Muscle layer of duodenum (tissue), 2 donors: ENCODE measurements around the gene MAST3.

Experiments used
- H3K27ac ChIP-seq: one replicate; pipeline ENCODE4 v1.7.0; 2013; ENCODE audit warnings: mild to moderate bottlenecking, low read length
- H3K27me3 ChIP-seq: one replicate; pipeline ENCODE4 v1.7.0; 2013; ENCODE audit warnings: low read depth, mild to moderate bottlenecking, control low read depth, low read length
- H3K36me3 ChIP-seq, 2 donors: one replicate each; pipeline ENCODE4 v1.7.0; 2013; ENCODE audit warnings: low read length in 2 of 2, control low read depth in 1 of 2, mild to moderate bottlenecking in 1 of 2; ENCODE audit not compliant: insufficient read depth in 2 of 2, control insufficient read depth in 1 of 2
- H3K4me1 ChIP-seq, 2 donors: one replicate each; pipeline ENCODE4 v1.7.0; 2013; ENCODE audit warnings: low read length in 2 of 2, mild to moderate bottlenecking in 2 of 2, control low read depth in 1 of 2, moderate library complexity in 1 of 2; ENCODE audit not compliant: insufficient read depth in 2 of 2, control insufficient read depth in 1 of 2
- H3K4me3 ChIP-seq, 2 donors: one replicate each; pipeline ENCODE4 v1.7.0; 2013; ENCODE audit warnings: low read length in 2 of 2, low read depth in 1 of 2, mild to moderate bottlenecking in 1 of 2
- H3K9me3 ChIP-seq, 2 donors: one replicate each; pipeline ENCODE4 v1.7.0; 2013; ENCODE audit warnings: low read length in 2 of 2, control low read depth in 1 of 2, mild to moderate bottlenecking in 1 of 2; ENCODE audit not compliant: control insufficient read depth in 1 of 2
- donor health status: healthy.

MAST3 gene

DNA sequence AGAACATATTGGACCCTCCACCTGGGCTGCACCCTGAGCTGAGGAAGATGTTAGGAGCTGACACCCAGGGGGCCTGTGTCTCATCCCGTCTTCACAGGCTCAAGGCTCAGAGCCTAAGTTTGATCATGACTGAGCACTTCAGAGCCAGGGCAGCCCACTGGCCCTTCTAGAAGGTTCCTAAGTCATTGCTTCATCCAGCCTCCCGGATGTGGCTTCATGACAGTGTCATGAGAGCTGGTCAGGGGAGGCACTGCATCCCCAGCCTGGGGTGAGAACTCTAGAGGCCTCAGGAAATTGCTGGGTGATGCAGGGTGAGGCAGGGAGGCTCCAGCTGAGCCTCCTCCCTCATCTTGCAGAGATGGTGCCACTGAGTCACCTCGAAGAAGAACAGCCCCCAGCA, 30.5 kb downstream of the MAST3 start:
- Histone ChIP-seq H3K9me3 (no peaks in the 10 kb centered on the region), H3K36me3 (peaks cover 32 to 49% of the 10 kb centered on the region in 2 donors), H3K4me3 (no peak overlapping the region), H3K27ac (no peak overlapping the region), H3K27me3 (no peaks in the 10 kb centered on the region), H3K4me1 (no peaks in the 10 kb centered on the region)

DNA sequence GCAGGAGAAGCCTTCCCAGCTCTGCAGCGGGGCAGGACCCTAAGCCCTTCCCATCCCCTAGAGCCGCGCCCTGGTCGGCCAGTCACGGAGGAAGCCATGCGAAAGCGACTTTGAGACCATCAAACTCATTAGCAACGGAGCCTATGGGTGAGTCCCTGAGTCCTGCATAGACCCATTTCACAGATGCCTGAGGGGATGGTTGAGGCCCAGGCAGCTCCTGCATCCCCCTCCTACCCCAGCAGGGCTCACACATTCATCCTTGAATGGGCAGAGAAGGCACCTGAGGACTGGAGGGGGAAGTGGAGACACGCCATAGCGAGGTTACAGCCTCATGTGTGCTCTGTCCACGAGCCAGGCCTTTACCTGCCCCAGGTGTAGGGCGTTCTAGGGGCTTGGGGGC, 31.2 kb downstream of the MAST3 start:
- peaks cover 32 to 43% of the 10 kb centered on the region in 2 donors for H3K36me3 ChIP-seq
- H3K27ac ChIP-seq: no peak overlapping the region

DNA sequence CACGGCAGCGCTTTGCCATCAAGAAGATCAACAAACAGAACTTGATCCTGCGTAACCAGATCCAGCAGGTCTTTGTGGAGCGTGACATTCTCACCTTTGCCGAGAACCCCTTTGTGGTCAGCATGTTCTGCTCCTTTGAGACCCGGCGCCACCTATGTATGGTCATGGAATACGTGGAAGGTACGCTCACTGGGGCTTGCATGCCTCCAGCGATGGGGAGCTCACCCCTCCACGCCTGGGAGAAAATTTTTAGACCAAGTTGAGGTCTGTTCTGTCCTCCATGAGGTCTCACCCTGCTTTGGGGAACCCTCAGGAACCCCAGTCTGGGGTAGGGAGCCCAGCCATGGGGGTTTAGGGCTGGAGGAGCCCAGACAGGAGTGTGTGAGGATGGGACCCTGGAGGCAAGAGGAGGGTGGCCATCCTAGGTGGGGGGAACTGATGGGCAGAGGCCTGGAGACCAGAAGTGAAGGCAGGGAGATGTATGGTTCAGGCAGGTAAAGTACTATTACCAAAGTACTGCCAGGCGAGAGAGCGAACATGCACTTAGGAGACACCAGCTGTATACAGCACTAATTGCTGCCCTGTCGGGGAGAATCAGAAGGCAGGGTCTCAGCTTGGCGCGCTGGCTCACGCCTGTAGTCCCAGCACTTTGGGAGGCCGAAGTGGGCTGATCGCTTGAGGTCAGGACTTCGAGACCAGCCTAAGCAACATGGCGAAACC, 33.1 kb downstream of the MAST3 start:
- H3K4me1 ChIP-seq: no peaks in the 10 kb centered on the region
- H3K27me3 ChIP-seq: no peaks in the 10 kb centered on the region
- H3K4me3 ChIP-seq: no peak overlapping the region
- H3K27ac ChIP-seq: no peak overlapping the region
- no peaks in the 10 kb centered on the region for H3K9me3 ChIP-seq
- peaks cover 32 to 51% of the 10 kb centered on the region in 2 donors for H3K36me3 ChIP-seq

More for the DNA sequence above, 31.2 kb downstream of the MAST3 start:
- H3K27me3 ChIP-seq: no peaks in the 10 kb centered on the region
- no peak overlapping the region for H3K4me3 ChIP-seq
- no peaks in the 10 kb centered on the region for H3K4me1 ChIP-seq
- H3K9me3 ChIP-seq: no peaks in the 10 kb centered on the region

DNA sequence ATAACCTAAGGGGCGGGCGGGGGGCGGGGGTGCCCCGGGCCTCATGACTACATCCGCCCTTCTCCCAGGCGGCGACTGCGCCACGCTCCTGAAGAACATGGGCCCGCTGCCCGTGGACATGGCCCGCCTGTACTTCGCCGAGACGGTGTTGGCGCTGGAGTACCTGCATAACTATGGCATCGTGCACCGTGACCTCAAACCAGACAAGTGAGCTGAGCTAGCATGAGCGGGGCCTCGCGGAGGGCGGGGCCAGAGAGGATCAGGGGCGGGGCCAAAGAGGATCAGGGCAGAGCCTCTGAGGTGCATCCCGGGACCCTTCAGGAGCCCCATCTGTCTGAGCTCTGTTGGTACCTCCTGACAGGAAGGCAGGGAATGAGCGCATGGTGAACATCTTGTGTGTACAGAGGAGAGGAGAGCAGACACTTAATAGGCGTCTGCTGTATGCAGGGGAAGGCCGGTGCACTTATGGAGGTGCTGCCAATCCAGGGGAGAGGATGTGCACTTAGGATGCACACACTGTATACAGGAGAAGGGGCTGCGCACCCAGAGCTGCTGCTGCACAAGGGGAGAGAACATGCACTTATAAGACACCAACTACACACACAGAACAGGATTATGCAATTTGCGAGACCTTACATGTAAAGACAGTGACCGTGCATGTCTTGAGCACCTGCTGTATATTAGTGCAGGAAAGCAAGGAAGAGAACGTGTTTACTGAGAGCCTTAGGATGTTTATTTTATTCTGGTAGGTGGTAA, 34.4 kb downstream of the MAST3 start:
- Histone ChIP-seq H3K4me3 (no peak overlapping the region), H3K36me3 (peaks cover 28 to 63% of the 10 kb centered on the region in 2 donors), H3K4me1 (no peaks in the 10 kb centered on the region), H3K9me3 (no peaks in the 10 kb centered on the region), H3K27ac (no peak overlapping the region), H3K27me3 (no peaks in the 10 kb centered on the region)

DNA sequence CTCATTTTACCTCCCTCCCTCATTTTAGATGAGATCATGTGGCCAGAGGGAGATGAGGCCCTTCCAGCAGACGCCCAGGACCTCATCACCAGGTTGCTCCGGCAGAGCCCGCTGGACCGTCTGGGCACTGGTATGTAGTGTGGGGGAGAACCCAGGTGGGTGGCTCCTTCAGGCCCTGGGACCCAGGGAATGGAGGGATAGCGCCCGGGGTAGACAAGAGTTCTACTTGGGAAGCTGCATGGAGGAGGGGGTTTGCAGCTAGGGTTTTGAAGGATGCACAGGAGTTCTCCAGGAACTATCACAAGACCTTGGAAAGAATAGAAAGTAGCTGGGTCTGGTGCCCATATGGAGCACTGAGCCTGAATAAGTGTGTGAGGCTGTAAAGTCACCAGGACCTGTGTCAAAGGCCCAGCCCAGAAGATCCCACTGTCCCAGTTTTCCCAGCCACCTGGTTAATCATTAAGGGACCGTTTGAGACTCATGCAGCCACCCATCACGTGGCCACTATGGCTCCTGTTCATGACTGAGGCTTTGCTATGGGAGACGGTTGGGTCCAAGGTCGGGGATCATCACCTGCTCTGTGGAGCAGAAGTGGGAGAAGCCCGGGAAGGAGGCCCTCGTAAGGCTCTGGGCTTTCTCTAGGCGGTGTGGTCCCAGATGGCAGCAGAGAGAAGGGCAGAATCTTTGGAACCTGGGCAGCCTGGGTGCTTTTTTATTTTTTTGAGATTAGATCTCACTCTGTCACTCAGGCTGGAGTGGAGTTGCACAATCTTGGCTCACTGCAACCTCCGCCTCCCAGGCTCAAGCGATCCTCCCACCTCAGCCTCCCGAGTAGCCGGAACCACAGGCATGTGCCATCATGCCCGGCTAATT, 38.4 kb downstream of the MAST3 start:
- Histone ChIP-seq H3K4me1 (no peaks in the 10 kb centered on the region), H3K36me3 (peaks cover 8 to 57% of the 10 kb centered on the region in 2 donors), H3K27ac (no peak overlapping the region), H3K9me3 (no peaks in the 10 kb centered on the region), H3K27me3 (no peaks in the 10 kb centered on the region), H3K4me3 (no peak overlapping the region)

DNA sequence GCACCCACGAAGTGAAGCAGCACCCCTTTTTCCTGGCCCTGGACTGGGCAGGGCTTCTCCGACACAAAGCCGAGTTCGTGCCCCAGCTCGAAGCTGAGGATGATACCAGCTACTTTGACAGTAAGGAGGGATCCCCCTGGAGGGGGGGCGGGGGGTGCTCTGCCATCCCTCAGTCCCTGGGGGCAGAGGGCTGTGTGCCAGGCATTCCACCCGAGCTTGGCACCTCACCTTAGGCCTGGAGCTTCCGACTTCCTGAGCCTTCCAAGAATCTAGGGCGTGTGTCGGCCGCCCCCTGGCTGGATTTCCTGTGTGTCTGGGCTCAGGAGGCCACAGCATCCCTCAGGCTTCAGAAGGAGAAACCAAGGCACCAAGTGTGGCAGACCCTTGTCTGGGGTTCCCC, 39.7 kb downstream of the MAST3 start:
- H3K4me3 ChIP-seq: no peak overlapping the region
- H3K9me3 ChIP-seq: no peaks in the 10 kb centered on the region
- no peak overlapping the region for H3K27ac ChIP-seq
- H3K4me1 ChIP-seq: no peaks in the 10 kb centered on the region
- H3K27me3 ChIP-seq: no peaks in the 10 kb centered on the region
- H3K36me3 ChIP-seq: peaks cover 8 to 53% of the 10 kb centered on the region in 2 donors

DNA sequence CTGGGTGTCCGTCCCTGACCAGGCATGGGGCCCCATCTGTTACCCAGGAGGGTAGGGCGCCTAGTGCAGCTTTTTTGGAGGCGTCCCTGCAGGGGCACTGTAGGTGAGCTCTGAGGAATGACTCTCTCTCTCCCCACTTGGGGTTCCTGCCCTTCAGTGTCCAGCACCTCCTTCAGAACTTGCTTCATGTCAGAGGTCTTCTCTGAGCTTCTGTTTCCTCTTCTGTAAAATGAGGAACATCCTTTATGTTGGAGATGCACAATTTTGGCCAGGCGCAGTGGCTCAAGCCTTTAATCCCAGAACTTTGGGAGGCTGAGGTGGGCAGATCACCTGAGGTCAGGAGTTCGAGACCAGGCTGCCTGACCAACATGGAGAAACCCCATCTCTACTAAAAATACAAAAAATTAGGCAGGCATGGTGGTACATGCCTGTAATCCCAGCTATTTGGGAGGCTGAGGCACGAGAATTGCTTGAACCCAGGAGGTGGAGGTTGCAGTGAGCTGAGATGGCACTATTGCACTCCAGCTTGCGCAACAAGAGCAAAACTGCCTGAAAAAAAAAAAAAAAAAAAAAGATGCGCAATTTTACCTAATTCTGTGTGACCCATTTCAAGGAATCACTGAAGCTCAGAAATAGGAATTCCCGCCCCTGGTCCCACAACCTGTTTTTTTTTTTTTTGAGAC, 40.2 kb downstream of the MAST3 start:
- Histone ChIP-seq H3K4me3 (no peak overlapping the region), H3K9me3 (no peaks in the 10 kb centered on the region), H3K27me3 (no peaks in the 10 kb centered on the region), H3K27ac (no peak overlapping the region), H3K4me1 (no peaks in the 10 kb centered on the region), H3K36me3 (peaks cover 4 to 51% of the 10 kb centered on the region in 2 donors)

DNA sequence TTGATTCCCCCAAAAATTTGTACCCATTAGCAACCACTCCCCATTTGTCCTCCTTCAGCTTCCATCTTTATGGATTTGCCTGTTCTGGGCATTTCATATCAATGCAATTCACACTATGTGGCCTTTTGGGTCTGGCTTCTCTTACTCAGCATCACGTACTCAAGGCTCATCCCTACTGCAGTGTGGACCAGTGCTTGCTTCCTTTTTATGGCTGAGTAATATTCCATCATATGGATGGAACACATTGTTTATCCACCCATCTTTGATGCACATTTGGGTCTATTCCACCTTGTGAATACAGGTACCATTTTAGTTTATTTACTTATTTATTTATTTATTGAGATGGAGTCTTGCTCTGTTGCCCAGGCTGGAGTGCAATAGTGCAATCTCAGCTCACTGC, 42.9 kb downstream of the MAST3 start:
- Histone ChIP-seq H3K36me3 (peaks cover 24 to 63% of the 10 kb centered on the region in 2 donors), H3K9me3 (no peaks in the 10 kb centered on the region), H3K4me1 (no peaks in the 10 kb centered on the region), H3K4me3 (no peak overlapping the region), H3K27me3 (no peaks in the 10 kb centered on the region), H3K27ac (no peak overlapping the region)

DNA sequence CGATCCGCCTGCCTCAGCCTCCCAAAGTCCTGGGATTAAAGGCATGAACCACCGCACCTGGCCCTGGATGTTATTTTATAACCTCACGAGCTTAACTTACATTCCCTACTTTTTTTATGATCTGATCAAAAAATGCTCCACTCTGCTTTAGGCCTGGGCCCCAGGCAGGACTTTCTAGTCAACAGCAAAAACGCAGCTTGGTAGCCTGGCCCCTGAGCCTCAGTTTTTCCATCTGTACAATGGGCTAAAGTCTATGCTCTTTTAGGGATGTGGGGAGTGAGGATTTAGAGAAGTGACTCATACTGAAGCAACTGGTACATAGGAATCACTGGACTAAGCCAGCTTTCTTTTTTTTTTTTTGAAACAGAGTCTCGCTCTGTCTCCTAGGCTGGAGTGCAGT, 43.5 kb downstream of the MAST3 start:
- no peak overlapping the region for H3K4me3 ChIP-seq
- H3K4me1 ChIP-seq: no peaks in the 10 kb centered on the region
- peaks cover 24 to 63% of the 10 kb centered on the region in 2 donors for H3K36me3 ChIP-seq
- H3K9me3 ChIP-seq: no peaks in the 10 kb centered on the region
- no peak overlapping the region for H3K27ac ChIP-seq
- H3K27me3 ChIP-seq: no peaks in the 10 kb centered on the region

DNA sequence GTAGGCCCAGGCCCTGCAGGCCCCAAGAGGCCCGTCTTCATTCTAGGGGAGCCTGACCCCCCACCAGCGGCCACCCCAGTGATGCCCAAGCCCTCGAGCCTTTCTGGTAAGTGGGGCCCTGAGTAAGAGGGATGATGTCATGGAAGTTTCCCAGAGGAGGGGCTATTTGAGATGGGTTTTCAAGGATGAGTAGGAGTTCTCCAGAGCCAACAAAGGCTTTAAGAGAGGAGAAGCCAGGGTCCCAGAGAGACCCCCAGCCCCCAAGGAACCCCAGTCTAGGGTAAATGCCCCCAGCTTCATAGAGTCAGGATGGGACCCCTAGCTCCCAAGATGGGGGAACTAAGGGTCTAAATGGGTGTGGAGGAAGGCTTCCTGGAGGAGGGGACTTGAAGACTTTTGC, 46.3 kb downstream of the MAST3 start:
- H3K9me3 ChIP-seq: no peaks in the 10 kb centered on the region
- no peaks in the 10 kb centered on the region for H3K27me3 ChIP-seq
- no peaks in the 10 kb centered on the region for H3K4me1 ChIP-seq
- no peak overlapping the region for H3K27ac ChIP-seq
- H3K36me3 ChIP-seq: peaks cover 24 to 52% of the 10 kb centered on the region in 2 donors
- no peak overlapping the region for H3K4me3 ChIP-seq

DNA sequence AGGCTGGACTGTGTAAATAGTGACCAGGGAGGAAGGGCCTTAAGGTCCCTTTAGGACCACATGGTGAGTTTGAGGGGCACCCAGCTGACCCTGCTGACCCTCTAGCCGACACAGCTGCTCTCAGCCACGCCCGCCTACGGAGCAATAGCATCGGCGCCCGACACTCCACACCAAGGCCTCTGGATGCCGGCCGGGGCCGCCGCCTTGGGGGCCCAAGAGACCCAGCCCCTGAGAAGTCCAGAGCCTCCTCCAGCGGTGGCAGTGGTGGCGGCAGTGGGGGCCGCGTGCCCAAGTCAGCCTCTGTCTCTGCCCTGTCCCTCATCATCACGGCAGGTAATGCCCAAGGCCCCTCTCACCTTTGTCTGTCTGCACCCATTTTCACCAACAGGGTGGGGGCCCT, 46.8 kb downstream of the MAST3 start:
- peaks cover 24 to 50% of the 10 kb centered on the region in 2 donors for H3K36me3 ChIP-seq
- no peaks in the 10 kb centered on the region for H3K9me3 ChIP-seq

More for the DNA sequence above, 46.8 kb downstream of the MAST3 start:
- no peaks in the 10 kb centered on the region for H3K4me1 ChIP-seq
- H3K27ac ChIP-seq: no peak overlapping the region
- H3K27me3 ChIP-seq: no peaks in the 10 kb centered on the region
- no peak overlapping the region for H3K4me3 ChIP-seq
